GM21390 (cell line): Measurements from ENCODE around the gene NR3C2.

ENCODE experiments used
- ATAC-seq: cut with Tn5 transposase; IDR thresholded peaks from one replicate; pipeline ENCODE4 v1.9.1; 2021; ENCODE audit not compliant: unreplicated experiment

NR3C2 gene

DNA sequence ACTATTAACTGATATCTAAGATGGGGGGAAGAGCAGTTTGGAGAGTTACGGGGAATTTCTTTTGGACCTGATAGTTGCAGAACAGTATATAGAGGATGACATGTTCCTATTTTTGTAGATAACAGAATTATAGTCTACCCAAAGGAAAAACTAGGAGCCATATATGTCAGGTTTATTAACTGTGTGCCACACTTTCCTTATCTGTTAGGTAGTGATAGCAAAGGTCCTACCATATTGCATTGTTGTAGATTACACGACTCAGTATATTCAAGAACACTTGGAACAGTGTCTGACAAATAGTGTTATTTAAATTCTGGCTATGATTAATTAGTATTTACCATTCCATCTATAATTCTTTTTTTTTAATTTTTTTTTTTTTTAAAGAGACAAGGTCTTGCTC, 175.3 kb downstream of the NR3C2 start:
- ATAC-seq = no peak

DNA sequence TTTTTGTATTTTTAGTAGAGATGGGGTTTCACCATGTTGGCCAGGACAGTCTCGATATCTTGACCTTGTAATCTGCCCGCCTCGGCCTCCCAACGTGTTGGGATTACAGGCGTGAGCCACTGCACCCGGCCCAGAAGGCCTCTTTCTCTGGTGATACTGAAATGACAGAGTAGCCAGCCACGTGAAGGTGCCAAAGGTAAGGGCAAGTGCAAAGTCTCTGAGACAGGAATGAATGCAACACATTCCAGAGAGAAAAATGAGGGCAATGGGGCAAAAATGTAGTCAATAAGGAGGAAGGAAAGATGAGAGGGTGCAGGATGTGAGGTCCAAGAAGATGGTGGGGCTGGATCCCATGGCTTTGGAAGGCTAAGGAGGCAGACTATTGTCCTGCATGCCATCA, 176.0 kb downstream of the NR3C2 start:
- ATAC-seq = no peak

DNA sequence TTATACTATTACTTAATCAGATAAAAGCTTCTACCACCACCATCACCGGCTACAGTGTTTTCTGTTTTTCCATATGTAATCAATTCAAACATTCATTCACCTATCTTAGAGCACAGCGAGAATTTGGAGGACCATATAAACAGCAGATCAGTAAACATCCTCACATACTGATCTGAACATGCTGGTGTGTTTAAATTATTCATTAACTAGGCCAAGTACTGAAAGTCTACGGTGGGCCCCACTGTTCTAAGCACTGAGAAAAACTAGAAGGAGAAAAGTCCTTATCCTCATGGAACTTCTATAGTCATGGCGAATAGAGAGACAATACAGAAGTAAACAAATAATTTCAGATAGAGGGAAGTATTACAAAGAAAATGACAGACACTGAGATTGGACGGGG, 176.6 kb downstream of the NR3C2 start:
- ATAC-seq = no peak

DNA sequence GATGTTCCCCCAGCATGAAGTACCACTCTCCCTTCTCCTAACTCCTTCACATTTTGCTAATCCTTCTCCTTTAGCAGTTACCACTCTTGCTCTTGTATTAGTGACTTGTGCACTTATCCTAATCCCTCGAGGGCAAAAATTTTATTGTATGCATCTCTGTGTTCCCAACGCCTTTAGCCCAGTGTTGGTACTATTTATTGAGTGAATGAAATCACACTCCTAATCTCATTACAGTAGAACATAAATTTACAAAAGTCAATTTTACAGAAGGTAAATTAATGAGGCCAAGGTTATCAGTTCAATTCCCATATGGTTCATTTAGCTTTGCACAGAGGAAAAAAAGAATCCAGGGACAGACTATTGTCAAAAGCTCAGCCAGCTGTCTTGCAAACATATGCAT, 178.4 kb downstream of the NR3C2 start:
- ATAC-seq = no peak

DNA sequence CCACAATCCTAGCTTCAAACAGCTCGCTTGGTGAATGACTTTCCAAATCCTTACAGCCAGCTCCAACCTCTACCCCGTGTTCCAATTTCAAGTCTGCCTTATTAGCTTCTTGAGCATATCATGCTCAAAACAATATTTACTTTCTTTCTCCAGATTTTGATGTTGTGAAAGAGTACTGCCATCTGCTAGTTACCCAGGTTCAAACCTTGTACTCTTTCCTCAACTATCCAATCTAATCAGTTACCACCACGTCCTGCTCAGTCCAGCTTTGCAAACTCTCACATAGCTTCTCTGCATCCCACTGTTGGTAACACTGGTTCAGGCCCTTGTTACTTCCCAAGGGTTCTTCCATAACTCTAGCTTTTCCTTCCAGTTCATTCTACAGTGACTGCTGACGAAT, 179.1 kb downstream of the NR3C2 start:
- ATAC-seq = no peak

DNA sequence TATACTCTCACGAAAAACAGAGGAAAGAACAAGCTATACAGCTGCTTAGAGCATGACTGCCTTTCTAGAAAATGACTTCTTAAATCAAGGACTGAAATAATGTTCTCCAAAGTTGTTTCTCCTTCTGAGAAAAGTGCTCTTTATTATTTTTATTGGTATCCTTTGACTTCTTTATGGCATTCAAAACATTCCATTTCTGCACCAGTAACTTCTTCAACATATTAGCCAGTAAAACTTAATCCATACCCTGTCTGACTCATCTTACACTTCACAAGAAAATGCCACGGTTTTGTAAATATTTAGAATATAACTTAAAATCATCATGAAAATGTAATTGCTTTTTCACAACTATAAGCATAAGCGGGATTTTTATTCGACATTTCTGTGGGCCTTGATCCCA, 180.4 kb downstream of the NR3C2 start:
- no peak for ATAC-seq

DNA sequence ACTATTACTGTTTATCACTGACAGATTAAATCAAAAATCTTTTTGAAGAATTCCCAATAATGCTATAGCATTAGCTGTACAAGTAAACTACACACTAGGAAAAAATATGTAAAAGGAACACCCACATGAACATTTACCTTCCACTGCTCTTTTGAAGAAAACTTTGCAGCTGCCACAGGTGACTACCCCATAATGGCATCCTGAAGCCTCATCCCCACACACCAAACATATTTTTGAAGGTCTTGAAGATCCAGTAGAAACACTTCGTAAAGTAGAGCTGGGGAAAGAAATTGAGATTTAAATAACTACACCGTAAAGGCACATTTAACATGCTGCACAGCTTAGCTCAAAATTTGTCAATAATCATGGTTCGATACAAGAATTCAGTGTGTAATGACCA, 182.4 kb downstream of the NR3C2 start:
- ATAC-seq = no peak

DNA sequence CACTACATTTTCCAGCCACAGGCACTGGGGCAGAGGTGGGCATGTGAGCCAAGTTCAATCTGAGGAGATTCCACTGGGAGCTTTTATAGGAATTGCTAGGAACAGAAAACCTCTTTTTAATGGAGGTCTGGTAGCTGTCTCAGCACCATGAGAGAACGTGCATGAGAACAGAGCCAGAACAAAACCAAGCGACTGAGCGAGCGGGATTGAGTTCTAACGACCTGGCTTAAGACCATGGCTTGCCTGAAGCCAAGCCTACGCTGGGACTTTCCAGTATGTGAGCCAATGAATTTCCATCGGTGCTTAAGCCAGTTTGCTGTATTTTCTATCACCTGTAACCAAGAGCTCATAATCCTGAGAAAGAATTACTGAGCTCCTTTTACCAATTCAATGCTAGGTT, 183.7 kb downstream of the NR3C2 start:
- no peak for ATAC-seq

DNA sequence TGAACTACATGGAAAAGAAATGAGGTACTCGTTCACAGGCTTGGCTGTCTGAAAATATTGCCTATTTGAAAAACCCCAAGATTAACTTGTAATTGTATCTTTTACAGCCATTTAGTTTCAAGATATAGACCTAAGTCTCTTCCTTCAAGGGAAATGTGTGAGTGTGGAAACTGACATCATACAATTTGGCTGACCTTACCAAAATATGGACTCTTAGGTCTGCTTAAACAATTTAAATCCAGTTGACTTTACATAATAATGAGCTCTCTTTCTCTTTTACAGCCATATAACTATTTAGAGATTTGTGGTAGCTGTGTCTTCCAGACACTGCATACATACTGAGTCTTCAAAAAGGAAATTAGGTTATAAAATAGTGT, 186.9 kb downstream of the NR3C2 start:
- no peak for ATAC-seq

DNA sequence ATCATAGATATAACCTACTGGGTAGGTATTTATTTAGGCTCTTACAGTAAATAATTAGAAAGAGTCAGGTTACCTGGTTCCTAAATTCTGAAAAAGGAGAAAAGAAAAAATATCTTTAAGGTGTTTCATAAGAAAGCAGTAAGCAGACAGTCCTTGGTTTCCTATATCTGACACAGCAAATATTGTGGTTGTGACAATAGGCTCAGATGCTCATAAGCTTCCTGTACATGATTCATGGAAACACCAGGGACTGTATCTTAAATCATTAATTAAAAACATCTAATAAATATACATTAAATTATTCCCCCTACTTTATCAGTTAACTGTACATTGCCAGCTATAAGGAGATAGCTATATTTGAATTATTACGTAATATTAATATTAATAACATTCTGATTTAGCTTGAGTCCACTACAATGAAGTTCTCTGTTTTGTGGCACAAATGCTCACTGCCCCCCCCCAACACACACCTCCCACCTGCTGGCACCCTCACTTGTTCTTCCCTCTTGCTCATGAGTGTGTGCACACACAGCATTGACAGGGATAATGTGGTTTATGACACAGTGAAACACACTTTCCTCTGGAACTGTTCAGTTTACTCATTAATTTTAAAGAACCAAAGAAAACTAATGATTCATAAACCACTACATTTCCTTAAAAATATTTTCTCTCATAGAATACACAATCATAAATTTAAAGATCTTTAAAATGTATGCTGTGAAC, 187.4 kb downstream of the NR3C2 start:
- ATAC-seq = no peak

DNA sequence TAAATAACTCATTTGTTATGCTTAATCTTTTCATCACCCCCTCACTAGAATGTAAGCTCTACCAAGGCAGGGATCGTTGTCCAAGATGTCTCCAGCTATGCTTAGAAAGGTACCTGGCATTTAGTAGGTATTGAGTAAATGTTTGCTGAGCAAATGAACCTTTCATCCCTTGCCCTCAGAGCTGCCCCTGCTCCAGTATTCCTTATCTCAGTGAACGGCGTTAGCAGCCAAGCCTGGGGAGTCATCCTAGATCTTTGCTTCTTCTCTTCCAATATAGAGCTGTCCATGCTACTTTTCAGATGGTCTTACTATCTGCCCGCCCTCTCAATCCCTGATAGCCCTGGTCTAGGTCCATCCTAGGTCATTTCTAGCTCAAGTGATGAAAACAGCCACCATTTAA, 188.4 kb downstream of the NR3C2 start:
- no peak for ATAC-seq

DNA sequence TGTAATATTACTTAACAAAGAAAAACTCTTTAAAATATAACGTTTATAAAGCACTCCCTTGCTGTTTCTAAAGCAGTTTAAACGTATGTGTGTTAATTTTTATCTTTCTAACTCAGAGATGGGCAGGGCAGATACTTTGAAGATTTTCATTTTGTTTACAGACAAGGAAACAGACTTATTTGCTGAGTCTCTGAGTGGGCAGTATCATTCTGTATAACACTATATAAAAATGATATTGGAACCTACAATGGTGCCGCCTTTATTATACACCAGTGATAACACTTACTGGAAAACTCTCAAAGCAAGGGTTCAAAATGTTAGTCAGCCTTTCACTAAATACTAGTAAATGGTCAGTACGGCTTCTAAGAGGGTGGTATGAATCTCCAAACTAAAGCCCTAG, 193.4 kb downstream of the NR3C2 start:
- ATAC-seq = no peak

DNA sequence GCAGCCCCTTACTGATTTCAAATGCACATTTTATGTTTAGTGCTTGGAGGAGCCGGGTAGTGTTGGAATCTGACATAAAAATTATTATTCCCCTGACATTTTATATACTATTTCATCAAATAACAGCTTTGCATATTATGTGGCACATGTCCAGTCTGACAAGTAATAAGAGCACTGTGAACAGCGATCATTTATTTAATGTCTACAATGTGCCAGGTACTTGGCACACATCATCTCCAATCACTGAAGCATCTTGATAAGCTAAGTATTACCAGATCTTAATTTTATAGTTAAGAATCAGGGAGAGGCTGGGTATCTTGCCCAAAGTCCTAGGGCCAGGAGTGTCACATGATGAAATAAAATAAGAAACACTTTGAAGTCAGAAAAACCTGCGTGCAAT, 197.2 kb downstream of the NR3C2 start:
- ATAC-seq = no peak

DNA sequence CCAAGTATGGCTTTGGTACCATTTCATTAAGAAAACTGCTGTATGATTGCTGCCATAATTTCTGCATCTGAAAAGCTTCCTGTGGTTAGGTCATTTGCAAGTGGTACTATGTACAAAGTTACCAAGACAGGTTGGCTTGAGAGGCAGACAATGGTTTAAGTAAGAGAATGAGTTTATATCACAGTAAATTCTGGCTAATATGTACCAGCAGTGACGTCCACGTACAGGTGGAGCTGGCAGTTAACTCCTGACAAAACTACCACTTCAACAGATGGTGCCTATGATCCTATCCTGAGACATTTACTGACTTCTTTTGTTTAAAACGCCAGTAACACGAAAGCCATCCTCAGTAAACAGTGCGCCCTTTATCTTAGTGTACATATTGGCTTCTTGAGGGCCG, 198.4 kb downstream of the NR3C2 start:
- ATAC-seq = no peak

DNA sequence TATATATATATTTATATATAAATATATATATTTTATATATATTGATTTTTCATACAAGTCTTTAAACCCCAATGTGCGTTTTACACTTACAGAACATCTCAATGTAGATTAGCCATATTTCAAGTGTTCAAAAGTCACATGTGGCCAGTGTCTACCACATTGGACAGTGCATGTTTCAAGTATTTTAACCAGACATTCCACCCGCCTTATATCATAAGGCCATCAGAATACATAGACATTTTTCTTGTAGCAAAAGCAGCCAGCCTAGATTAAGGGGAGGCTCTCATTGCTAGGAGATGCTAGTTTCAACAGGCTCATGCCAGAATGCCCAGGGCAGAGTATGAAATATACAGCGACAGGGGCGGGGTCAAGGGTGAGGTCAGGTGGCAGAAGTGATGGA, 202.0 kb downstream of the NR3C2 start:
- no peak for ATAC-seq

DNA sequence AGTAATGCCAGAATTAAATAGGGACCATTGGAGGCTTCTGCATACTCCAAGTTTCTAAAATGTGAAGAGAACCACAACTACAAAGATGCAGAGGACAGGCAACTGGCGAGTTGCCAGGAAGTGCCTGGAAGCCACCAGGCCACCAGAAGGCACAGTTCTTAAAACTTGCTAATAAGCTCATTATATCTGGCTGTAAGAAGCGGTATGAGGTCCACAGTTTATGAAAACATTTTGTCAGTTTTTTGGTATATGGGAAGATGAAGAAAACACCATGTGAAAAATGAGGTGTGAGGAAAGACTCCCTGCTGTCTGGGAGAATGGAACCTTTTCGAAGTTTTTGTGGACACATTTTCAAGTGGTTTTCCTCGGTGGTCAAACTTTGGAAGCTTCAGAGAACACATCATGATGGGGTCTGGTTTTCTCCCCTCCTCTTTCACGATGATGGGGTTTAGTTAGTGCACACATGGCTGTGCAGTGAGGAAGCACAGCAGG, 202.7 kb downstream of the NR3C2 start:
- no peak for ATAC-seq

DNA sequence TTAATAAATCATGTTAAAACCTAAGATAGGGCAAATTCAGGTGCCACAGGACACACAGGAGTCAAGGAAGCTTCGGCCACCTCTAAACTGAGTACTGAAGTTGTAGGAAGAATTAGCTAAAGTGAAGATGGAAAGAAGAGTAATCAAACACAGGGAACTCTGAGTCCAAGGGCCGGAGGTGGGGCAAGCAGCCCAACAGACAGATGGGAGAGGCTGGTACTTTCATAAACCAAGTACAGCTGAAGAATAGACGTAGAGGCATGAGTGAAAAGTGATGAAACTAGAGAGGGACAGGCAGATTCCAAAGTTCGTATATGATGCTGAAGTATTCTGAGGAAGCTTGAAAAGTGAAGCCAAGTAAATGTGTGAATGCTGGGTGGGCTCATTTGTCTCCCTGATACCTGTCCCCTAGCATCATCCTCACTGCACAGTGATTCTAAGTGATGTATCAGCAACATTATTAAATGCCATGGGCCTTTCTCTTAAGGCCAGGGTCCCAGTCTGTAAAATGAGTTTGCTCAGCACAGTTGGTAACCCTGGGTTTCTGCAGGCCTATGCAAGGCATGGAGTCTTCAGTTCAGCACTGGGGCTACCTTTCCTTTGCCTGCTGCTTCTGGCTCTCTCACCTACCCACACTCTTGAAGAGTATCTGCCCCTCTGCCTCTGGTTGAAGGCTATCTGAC, 203.3 kb downstream of the NR3C2 start:
- ATAC-seq = no peak

DNA sequence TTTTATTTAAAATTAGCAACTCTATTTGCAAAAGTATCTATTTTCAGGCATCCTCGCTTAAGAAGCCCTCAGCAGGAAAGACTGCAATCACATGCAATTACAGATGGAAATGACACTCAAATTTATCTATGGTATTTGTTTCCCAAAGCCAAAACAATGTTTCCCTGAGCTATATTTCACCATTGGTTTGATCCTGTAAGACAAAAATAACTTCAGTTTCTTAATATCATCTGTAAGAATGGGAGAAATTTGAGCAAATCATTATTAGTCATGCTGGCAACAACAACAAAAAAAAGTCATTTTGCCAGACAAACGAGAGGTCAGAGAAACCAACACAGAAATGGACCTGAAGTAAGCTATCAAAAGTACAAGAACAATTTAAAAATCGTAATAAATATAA, 204.1 kb downstream of the NR3C2 start:
- ATAC-seq = no peak

DNA sequence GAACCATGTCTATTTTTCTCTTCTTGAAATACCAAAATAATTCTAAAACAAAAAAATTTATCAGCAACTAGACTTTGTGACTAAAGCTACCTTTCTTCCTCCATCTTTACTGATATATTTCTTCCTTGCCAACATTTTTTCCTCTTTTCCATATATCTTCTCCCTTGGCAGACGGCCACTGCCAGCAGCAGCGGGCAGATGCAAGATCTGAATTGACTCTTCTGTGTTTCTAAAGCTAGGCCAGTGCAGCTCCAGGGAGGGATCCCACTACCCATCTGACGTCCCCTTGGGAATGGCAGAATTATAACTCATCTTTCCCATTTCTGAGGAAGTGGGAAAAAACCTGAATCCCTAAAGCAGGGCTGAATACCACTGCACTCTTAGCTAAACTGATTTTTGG, 206.4 kb downstream of the NR3C2 start:
- ATAC-seq = no peak

DNA sequence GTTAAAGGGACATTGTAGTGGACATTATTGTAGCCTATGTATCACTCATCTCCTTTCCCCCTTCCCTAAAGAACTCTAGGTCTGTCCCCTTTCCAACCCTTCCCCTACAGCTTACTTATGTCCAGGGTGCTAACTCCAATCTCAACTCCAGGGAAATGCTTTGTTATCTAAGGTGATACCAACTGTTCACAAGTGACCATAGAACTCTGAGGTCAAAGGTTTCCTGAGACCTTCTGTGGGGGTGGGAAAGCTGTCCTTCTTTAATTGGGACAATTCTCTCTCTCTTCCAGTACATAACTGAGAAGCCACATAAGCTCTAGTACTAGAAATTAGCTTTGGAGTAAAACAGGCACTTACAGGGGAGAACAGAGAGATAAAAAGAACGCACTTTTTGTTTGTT, 212.4 kb downstream of the NR3C2 start:
- no peak for ATAC-seq

DNA sequence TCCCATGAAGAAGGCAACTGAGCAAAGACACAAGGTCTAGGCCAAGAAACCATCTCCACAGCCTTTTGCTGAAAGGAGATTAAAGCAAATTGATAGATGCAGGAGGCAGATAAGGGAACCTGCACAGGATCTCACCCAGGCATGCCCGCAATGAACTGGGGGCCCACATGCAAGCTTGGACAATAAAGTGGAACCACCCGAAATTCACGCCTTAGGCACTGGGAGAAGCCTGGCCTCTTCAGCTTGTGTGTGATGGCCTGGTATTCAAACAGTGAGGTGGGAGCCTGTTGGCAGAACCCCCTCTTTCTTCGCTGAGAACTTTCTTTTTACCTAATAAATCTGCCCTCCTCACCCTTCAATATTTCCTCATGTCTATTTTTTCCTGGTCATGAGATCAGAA, 213.2 kb downstream of the NR3C2 start:
- ATAC-seq = no peak

DNA sequence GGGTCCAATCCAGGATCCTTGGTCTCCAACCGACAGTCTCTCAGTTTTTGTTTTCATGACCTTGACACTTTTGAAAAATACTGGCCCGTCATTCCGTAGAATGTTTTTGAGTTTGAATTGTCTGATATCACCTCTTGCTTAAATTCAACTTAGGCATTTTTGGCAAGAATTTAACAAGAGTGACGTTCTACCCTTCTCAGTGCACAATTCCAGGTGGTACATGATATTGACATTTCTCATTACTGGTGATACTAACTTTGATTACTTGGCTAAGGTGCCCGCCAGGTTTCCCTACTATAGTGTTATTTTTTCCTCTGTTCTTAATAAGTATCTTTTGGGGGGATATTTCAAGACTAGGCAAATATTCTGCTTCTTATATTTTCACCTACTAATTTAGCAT, 215.1 kb downstream of the NR3C2 start:
- no peak for ATAC-seq

DNA sequence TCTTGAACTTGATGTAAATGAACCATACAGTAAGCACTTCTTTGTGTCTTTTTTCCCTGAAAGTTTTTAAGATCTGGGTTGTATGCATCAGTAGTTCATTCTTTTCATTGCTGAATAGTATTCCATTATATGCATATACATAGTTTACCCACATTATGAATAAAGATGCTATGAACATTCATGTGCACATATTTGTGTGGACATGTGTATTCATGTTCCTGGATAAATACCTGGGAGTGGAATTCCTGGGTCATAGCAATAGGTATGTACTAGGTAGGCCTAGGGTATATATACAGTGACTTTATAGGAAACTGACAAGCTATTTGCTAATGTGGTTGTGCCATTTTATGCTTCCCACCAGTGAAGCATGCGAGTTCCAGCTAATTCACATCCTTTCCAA, 215.9 kb downstream of the NR3C2 start:
- ATAC-seq = no peak
